ENCODE data around the gene CIRBP.

The CIRBP gene

GRCh38 chr19:1267477-1268225 is 1.5 kb upstream of the CIRBP start:
- DNase-seq (ENCODE audit: low spot score): no peak

GRCh38 chr19:1268226-1269064 is 687 bp upstream of the CIRBP start:
- DNase-seq (ENCODE audit: low spot score): no peak

DNA sequence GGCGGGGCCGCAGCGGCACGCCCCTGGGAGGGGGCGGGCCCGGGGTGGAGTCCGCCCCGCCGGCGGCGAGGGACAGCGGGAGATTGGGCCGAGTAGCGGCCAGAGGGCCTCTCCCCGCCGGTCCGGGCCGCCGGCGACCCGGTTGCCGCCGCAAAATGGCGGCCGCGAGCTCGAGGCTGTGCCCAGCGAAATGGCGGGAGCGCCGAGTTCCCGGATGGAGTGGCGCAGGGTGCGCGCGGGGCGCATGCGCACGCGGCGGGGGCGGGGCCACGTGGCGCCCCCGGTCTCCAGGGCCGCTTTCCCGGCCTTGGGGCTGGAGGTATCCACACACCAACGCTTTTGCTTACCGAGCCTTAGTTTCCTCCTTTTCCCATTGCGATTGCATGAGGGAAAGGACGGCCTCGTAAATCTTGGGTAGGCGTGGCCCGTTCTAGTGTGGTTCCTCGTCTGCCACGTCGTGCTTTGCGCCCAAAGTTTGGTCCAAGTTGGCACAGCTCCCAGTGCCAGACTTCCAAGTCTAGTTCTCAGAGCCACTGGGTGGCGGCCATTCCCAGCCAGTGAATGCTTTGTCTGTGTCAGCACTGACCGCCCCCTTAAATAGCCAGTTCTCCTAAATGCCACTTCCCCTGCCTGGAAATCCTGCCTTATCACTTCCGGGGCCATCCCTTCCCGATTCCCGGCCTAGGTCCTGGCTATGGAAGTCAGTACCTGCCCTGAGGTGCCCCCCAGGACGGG is 513 bp downstream of the CIRBP start:
- DNase-seq (ENCODE audit: low spot score): peak; percentile 86

DNA sequence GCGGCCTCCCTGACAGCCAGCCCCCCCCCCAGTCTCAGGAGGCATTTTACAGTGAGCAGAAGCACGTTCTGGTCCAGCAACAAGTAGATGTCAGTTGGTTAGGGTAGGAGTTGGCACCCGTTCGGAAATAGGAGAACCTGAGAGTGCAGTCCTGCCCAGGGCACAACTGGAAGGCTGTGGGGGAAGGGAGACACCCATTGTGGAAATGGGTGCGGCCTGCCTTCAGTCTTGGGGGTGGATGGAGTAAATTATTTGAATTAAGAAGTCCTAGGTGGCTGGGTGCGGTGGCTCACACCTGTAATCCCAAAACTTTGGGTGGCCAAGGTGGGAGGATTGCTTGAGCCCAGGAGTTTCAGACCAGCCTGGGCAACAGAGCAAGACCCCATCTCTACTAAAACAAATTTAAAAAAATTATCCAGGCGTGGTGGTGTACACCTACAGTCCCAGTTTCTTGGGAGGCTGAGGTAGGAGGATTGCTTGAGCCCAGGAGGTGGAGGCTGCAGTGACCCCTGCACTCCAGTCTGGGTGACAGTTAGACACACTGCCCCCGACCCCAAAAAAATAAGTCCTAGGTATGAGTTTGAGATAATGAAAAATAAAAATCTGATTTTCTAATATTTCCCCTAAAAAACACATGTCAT is 1.2 kb downstream of the CIRBP start:
- DNase-seq (ENCODE audit: low spot score): no peak

GRCh38 chr19:1270854-1271527 is 1.9 kb downstream of the CIRBP start:
- DNase-seq (ENCODE audit: low spot score): no peak

DNA sequence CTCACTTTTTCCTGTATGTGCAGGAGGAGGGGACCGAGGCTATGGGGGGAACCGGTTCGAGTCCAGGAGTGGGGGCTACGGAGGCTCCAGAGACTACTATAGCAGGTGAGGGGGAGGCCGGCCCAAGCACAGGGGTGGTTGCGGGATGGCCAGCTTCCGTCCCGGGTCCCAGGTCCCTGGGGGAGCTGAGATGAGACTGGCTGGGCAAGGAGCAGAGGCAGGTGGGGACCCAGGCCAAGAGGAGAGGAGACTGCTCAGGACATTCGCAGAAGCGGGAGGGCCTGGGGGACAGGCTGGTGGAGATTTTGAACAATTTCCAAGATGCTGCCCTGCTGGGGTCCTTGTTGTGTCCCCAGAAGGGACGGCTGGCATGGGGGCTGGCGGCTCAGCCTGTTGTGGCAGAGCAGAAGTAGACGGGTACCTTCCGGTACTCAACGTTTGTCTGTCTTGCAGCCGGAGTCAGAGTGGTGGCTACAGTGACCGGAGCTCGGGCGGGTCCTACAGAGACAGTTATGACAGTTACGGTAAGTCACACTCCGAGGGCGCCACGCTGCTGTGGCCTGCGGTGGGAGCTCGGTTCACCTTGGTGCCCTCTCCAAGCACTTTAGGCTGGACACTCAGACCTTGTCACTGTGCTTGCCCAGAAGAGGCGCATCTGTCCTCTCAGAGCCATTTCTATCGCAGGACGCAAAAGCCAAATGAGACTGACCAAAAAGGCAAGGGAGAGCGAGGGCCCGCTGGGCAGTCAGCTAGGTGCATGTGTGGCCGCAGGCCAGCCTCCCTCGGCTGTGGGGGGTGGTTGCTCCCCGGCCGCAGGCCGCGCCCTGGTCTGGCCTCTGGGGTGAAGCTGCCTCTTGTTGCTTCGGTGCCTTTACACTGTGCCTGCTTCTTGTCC is 2.6 kb downstream of the CIRBP start:
- no peak for DNase-seq (ENCODE audit: low spot score)

DNA sequence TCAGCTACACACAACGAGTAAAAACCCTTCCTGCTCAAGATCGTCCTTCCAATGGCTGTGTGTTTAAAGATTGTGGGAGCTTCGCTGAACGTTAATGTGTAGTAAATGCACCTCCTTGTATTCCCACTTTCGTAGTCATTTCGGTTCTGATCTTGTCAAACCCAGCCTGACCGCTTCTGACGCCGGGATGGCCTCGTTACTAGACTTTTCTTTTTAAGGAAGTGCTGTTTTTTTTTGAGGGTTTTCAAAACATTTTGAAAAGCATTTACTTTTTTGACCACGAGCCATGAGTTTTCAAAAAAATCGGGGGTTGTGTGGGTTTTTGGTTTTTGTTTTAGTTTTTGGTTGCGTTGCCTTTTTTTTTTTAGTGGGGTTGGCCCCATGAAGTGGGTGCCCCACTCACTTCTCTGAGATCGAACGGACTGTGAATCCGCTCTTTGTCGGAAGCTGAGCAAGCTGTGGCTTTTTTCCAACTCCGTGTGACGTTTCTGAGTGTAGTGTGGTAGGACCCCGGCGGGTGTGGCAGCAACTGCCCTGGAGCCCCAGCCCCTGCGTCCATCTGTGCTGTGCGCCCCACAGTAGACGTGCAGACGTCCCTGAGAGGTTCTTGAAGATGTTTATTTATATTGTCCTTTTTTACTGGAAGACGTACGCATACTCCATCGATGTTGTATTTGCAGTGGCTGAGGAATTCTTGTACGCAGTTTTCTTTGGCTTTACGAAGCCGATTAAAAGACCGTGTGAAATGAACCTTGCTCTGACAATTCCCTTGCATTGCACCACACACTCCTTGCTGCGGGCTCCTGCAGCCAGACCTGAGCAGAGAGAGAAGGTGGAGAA is 3.5 kb downstream of the CIRBP start:
- no peak for DNase-seq (ENCODE audit: low spot score)

DNA sequence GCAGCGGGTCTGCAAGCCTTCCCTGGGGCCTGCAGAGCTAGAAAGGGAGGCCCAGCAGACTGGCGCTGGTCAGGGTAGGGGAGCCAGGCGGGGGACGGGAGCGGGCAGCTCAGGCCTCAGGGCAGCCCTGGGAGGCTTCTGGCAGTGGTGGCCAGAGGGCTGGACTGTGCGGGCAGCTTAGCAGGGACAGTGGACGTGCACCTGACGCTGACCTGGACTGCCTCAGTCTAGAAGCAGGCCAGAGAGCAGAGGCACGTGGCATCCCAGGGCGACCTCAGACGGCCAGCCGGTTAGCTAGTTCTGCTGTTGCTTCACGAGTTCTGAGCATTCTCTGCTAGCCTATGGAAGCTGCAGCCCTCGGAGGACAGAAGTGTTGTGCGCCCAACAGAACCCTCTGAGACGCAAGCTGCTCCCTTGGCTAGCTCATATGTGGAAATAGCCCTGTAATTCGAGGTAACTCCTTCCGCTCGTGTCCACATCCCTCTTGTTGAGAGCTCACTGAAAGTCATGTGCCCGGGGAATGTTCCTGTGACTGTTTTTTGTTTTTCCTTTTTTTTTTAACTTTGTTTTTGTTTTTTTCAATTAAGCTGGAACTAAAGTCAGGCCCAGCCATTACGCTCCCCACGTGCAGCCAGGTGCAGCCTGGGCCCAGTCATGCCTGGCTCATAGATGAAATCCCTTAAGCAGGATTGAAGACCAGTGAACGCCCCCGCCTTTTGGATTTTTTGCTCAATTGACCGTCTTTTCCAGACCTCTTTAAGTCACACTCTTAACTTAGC is 4.3 kb downstream of the CIRBP start:
- no peak for DNase-seq (ENCODE audit: low spot score)

GRCh38 chr19:1274081-1274851 is 5.1 kb downstream of the CIRBP start:
- no peak for DNase-seq (ENCODE audit: low spot score)

- DNase-seq (ENCODE audit: low spot score): no peak
Observed at GRCh38 chr19:1274852-1275259, 5.7 kb downstream of the CIRBP start.

DNA sequence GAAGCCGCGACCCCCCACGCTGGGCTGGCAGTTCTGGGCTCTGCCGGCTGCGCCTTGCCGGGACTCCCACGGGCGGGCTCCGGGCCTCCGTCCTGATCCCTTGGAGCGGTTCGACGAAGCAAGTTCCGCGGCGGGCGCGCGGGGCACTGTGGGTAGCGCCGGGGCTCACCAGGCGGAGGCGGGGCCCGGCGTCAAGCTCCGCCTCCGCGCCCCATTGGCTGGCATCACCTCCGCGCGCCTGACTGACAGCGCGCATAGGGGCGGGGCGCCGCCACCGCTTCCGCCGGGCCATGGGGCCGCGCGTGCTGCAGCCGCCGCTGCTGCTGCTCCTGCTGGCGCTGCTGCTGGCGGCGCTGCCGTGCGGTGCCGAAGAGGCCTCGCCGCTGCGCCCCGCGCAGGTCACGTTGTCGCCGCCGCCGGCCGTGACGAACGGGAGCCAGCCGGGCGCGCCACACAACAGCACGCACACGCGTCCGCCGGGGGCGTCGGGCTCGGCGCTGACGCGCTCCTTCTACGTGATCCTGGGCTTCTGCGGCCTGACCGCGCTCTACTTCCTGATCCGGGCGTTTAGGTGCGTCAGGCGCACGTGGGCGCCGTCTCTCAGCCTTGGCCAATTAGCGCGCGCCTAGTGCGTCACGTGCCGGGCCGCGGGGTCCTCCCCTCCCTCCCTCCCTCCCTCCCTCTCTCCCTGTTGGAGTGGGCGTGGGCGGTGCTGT is 6.3 kb downstream of the CIRBP start, which contains the start of gene FAM174C:
Gene FAM174C (plus strand): TSS at position 271 of the 716 bp plus-strand sequence. CDS start 20 bp downstream, at position 291.
- peak; percentile 95 for DNase-seq (ENCODE audit: low spot score)

GRCh38 chr19:1275976-1276627 is 7.0 kb downstream of the CIRBP start:
- no peak for DNase-seq (ENCODE audit: low spot score)

DNA sequence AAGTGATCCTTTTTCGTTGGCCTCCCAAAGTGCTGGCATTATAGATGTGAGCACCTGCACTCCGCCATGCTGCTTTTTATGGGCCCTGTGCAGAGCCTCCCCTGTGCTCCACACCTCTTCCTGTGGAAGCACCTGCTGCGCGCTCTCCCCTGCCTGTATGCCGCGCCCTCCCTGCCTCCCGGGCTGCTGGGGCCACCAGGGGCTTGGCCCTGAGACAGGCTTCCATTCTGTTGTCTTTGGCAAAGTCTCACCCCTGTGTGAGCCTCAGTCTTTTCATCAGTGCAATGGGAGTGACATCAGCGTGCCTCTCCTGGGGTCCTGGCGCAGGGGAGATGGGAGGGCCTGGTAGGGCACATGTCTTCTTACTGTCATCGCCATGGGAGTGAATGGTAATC is 7.5 kb downstream of the CIRBP start:
- DNase-seq (ENCODE audit: low spot score): no peak

DNA sequence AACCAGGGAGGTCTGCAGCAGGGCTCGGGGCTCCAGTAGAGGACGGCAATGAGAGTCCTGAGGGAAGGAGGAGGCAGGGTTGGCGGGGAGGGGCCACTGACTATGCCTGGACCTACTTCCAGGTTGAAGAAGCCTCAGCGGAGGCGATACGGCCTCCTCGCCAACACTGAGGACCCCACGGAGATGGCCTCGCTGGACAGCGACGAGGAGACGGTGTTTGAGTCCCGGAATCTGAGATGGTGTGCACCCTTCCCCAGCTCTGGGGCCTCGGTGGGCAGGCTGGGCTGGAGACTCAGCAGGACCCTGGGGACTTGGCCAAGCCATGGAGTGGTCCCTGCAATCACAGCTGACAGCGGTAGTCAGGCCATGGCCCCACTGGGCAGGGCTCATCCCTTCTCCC is 7.9 kb downstream of the CIRBP start:
- DNase-seq (ENCODE audit: low spot score): no peak

DNA sequence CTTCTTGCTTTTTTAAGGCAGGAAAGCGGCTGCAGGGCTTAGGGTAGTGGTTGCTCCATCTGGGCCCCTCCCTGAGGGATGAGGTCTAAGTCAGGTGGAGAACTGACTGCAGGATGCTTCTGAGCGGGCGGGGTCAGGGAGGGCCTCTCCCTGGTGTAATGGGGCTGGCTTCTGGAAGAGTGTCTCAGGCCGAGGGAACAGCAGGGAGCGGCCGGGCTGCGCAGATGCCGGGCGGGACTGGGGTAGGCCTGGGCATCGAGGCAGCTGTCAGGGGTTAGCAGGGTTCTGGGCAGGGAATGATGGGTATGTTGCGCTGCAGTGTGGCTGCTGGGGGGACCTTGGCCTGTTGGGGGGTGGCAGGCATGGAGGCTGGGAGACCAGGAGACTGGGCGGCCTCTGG is 8.9 kb downstream of the CIRBP start:
- DNase-seq (ENCODE audit: low spot score): no peak

DNA sequence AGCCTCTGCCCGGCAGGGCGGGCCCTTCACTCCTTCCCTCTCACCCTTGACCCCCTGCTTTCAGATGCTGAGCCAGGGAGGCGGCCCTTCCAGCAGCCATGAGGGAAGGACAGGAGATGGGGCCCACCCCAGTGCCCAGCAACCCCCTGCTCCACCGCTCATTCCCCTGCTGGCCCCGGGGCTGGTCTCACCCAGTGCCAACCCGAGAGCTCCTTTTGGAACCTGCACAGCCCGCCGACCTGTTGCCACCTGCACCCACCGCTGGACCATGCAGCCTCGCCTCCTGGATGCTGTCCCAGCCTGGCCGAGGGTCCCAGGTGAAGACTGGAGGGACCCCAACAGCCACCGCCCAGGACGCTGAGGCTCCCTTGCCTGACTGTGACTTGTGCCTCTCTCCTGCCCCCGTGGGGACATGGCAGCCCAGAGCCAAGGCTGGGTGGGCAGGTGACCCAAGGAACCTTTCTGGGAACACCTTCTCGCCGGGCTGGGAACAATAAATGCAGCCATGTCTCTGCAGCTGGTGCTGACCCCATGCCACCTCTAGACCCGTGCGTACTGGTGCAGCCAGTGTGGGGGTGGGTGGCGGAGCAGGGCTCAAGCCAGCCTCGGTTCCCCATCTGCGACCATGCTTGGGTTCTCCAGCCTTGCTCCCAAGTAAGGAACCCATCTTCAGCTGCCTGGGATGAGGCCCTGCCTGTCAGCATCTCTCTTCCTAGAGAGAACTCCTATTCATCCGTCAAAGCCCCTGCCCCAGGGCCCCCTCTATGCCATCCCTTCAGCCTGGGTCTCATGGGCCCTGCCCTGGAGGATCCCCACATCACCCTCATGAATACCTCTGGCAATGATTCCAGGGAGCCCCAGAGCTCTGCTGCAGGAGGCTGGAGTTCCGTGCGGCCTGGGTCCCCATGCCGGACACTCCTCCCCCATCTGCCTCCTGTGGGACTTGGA is 9.9 kb downstream of the CIRBP start:
- DNase-seq (ENCODE audit: low spot score): no peak

Data from COLO829 (cell line).